GM12872 (cell line): ENCODE data around the gene TDRD9.

Experiments
- TF ChIP-seq, protein P1 (sequence below): IDR thresholded peaks from 3 replicates; pipeline ENCODE4 v1.5.1; 2011; ENCODE audit warnings: low read depth, mild to moderate bottlenecking, low read length, moderate library complexity; ENCODE audit not compliant: insufficient read depth

Gene TDRD9

DNA sequence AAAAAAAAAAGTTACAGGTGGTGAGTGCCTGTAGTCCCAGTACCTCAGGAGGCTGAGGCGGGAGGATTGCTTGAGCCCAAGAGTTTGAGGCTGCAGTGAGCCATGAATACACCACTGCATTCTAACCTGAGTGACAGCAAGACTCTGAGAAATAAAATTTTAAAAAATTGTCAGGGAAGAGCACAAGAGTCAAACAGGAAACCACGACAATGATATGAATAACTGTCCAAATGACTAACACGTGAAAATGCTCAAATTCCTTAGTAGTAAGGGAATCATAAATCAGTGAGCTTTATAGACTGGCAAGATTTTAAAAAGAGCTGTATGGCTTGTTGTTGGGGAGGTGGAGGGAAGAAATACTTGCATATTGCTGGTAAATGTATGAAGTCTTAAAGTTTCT lies 144.3 kb downstream of the TDRD9 start:
- TF ChIP-seq, protein P1, sequence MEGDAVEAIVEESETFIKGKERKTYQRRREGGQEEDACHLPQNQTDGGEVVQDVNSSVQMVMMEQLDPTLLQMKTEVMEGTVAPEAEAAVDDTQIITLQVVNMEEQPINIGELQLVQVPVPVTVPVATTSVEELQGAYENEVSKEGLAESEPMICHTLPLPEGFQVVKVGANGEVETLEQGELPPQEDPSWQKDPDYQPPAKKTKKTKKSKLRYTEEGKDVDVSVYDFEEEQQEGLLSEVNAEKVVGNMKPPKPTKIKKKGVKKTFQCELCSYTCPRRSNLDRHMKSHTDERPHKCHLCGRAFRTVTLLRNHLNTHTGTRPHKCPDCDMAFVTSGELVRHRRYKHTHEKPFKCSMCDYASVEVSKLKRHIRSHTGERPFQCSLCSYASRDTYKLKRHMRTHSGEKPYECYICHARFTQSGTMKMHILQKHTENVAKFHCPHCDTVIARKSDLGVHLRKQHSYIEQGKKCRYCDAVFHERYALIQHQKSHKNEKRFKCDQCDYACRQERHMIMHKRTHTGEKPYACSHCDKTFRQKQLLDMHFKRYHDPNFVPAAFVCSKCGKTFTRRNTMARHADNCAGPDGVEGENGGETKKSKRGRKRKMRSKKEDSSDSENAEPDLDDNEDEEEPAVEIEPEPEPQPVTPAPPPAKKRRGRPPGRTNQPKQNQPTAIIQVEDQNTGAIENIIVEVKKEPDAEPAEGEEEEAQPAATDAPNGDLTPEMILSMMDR = no peak

DNA sequence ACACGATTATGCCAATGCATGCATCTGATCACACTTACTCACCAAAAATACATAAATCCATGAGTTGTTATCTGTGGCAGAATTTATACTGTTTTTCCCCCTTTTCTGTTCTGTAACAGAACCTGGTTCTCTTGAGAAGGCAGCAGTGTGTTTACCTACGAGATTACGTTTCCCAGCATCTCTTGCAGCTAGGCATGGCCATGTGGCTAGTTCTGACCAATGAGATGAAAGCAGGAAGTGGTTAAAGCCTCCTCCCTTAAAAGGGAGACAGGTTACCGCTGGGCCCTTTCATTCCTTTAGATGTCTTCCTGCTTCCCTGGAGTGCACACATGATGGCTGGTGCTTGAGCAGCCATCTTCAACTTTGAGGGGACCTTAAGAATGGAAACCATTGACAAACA lies 145.5 kb downstream of the TDRD9 start:
- TF ChIP-seq, protein P1 = no peak

DNA sequence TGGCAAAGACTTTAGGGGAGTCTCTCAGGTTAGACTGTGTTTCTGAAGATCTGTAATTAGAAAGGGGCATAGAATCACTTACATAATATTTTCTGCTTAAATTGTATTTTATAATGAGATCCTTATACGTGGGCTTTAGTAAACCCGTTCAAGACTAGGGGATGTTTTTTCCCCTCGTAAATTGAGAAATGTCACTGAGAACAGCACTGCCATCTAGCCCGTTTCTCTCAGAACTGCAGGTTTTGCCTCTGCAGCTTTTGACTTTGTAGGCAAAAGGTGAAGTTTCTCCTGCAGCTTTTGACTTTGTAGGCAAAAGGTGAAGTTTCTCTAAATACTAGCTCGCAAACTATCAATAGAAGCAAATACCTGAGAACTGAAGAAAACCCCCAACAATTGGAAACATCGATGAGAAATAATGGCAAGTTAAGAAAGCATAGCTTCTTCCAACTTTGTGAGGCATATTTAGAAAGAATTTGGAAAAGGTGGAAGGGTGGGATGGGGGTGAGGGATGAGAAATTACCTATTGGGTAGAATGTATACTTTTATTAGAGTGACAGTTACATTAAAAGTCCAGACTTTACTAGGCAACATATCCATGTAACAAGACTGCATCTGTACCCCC lies 147.4 kb downstream of the TDRD9 start:
- TF ChIP-seq, protein P1 = peak; percentile 48

DNA sequence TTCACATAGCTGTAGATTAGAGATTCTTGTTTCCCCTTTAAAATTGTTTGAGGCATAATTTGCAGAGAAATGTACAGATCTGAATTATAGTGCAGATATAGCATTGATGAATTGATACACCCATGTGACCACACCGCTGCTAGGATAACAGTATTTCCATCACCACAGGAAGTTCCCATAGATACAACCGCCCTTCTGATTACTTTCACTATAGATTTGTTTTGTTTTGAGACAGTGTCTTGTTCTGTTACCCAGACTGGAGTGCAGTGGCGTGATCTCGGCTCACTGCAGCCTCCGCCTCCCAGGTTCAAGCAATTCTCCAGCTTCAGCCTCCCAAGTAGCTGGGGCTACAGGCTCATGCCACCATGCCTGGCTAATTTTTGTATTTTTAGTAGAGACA lies 148.5 kb downstream of the TDRD9 start:
- TF ChIP-seq, protein P1 = no peak

DNA sequence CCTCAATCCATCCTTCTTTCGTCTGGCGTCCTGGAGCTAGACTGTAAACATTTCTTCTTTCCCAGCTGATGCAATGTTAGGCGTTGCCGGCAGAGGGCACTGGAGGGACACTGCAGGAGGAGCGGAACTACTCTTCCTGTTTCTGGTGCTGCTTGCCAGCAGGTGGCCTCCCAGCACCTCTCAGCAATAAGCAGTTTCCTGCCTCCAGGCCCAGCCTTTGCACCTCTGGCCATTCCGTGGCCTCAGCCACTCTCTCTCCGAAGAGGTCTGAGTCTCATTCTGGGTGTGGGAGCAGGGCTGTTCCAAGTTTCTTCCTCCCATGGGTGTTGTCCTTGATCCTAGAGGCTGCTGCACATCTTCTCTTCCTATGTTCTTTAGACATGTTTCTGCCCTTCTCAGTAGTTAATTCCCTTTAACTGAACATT lies 149.8 kb downstream of the TDRD9 start:
- TF ChIP-seq, protein P1 = peak; percentile 100

DNA sequence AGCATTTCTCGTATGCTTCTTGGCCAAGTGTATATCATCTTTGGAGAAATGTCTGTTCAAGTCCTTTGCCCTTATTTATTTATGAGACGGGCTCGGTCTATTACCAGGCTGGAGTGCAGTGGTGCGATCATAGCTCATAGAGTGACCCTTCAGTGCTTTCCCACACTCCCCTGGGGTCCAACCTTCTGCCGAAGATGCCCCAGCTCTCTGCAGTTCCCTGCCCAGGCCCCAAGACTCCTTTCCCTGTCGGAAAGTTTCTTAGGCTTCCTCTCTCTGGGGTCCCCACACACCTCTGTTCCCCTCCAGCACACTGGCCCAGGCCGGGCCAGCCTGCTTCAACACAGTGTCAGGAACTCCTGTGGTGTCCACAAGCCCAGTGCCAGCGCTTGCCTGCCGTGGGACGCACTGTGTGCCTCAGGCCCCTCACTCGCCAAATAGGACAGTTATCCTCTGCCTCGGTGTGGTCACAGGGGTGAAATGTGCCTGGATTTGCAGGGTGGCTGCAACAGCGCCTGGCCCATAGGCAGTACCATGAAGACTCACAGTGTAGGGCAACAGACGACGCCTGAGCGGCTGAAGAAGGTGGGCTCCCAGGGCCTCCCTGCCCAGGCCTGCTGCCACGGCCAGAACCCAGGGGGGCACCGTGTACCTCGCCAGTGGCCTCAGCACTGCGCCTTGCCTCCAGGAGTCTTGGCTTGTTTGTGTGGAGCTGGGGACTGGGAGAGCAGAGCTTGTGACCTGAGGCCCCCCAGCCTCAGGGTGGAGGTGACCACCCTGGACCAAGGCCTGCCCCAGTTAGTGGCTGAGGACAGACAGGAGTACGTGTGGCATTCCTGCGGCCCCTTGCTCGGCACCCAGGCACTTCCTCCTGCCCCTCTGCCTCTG lies 152.4 kb downstream of the TDRD9 start:
- TF ChIP-seq, protein P1 = no peak

DNA sequence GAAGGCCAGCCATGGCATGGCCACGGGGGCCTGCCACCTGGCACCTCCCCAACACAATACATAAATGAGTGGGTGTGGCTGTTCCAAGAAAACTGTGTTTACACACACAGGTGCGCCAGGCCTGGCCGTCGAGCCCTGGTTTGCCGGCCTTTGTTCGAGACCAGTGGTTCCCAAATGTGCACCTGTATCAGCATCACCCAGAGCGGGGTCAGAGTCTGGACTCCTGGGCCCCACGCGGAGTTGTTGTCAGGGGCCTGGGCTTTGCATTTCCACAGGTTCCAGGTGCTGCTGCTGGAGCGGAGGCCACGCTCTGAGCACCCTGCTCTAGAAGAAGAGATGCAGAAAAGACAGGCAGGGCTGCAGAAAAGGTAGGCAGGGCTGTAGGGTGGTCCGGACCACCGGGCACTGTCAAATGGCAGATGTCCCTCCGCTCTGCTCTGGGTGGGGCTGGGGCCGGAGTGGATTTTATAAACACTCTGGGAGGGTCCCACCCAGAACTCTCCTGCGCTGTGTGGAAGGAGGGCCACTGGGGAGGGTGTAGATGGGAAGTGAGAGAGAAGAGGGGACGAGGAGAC lies 153.1 kb downstream of the TDRD9 start:
- TF ChIP-seq, protein P1 = no peak
